Measurements from ENCODE around the gene ATP7B.

Gene ATP7B

GRCh38 chr13:51950722-51951121, 60.5 kb downstream of the ATP7B start:
- DNase-seq (ENCODE audit: low spot score) = no peak

- no peak for DNase-seq (ENCODE audit: low spot score)
Observed at GRCh38 chr13:51946163-51946669, 65.0 kb downstream of the ATP7B start.

DNA sequence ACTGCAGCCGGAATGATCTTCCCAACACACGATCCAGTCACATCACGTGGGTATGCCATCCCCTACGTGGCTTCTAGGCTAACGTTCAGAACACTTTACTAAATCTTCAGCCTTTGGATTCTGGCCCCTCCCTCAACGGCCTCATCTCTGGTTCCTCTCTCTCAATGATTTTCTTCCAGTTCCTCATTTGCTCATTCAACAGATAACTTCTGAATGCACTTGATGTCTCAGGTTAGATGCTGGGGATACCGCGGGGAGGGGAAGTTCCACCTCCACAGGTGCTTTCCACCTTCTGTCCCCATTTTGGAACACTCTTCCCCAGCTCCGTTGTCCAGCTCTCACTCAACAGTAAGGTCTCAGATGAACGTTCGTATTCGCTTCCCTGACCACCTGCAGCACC, 66.1 kb downstream of the ATP7B start:
- DNase-seq (ENCODE audit: low spot score) = no peak

- no peak for DNase-seq (ENCODE audit: low spot score)
Observed at GRCh38 chr13:51944428-51944827, 66.8 kb downstream of the ATP7B start.

DNA sequence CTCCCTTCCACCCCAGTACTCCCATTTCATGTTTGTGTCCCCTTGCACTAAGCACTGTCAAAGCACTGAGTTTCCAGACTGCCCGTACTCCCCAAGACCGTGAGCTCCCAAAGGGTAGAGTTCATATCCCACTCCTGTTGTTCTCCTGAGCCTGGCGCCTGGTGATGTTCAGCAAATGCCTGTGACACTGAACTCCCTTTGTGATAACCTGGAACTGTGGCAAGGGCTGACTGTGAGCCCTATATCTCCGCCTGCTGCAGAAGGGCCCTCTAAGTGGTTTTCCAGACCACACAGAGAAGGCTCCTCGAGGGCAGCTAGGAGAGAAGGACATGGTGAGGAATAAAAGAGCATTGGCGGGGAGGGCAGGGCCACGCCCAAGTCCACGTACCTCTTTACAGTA, 67.5 kb downstream of the ATP7B start:
- DNase-seq (ENCODE audit: low spot score) = no peak

- DNase-seq (ENCODE audit: low spot score) = no peak
Observed at GRCh38 chr13:51942189-51942588, 69.1 kb downstream of the ATP7B start.

- DNase-seq (ENCODE audit: low spot score) = peak; percentile 70
Observed at GRCh38 chr13:51938454-51938853, 72.8 kb downstream of the ATP7B start.

DNA sequence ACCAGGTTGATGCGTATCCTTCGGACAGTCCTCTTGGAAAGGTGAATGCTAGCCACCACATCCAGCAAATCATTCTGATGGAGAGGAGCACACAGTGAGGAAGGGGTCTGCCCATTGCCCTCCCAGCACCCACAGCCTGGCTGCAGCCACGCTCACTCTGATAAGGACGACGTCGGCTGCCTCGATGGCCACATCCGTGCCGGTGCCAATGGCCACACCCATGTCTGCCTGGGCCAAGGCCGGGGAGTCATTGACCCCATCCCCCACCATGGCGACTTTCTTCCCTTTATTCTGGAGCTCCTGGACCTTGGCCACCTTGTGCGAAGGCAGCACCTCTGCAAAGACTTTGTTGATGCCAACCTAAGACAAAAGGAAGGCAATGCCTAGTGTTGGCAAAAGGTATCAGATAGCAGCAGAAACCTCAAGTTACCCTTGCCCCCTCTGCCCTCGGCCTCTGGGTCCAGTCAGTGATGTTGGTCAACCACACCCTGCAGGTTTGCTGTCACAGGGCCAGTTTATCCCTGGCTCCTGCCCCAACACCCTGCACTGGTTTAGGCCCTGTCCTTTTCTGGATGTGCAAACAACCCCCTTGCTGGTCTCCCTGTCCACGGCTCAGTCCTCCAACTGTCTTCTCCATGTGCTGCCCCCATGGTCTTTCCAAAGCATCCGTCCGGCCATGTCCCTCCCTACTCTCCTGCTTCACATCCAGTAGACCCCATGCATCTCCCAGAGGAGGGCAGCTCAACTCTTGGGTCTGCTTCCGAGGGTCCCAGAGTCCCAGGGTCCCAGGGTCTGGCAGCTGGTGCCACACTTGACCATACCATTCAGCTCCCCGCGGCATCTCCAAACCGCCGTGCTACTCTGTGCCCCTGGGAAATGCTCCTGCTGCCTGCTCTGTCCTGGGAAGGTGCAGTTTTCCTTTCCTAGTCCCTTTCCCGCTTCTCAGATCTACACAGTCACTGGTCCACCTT, 73.6 kb downstream of the ATP7B start:
- no peak for DNase-seq (ENCODE audit: low spot score)

DNA sequence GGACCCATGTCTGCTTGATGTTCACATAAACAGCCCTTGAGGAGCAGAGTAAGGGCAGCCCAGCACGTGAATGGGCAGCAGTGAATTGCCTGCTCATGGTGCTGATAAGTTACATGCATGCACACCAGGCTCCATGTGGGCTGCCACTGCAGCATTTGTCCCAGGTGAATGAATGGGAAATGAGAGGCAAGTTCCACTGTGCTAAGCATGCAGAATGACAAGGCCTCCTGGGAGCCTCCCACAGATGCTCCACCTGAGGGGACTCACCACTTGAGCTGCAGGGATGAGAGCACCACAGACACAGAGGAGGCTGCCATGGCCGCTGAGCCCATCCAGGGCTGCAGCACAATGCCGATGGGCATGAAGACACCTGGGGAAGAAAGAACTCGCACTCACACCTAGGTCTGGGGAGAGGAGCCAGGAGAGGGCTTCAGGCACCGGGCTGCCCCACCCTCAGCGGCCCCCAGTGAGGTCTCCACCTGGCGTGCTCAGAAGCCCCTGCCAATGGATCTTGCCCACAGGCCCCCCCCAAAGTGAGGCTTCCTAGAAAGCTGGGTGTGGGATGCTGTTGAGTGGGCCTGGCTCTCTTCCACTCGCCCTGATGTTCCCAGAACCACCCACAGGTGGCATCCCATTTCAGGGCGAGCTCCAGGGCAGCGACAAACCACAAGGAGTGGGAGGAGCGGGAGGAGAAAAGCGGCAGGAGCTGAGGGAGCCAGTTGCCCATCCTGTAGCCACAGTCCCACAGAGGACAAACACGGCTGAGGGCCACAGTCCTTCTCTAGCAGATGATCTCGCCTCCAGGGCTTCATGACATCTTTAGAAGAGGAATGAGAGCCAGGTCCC, 75.7 kb downstream of the ATP7B start:
- DNase-seq (ENCODE audit: low spot score) = peak; percentile 45

GRCh38 chr13:51934461-51935087, 76.7 kb downstream of the ATP7B start:
- DNase-seq (ENCODE audit: low spot score) = no peak

DNA sequence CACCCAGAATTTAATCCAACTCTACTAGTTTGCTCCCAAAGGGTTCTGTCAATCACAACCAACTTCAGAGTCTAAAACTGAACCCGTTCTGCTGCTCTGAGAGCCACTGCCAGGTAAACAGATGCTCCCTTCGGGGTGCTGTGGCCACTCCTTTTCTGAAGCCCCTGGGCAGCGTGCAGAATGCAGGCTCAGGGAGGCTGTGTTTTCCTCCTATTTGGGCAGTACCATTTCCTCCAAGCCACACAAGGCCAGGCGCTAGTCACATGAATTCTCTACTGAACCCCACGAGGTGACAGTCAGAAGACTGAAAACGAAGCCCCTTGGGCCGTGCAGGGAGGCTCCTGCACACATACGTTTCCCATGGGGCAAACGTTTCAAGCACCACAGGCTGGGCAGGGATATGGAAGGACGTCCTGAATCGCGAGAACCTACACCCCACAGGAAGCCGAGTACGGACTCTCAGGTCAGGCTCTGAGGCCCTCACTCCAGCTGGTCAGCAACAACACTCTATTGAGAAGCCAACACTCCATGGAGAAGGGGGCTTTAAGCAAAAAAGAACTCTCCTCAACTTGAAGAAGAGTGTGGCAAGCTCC, 77.7 kb downstream of the ATP7B start:
- no peak for DNase-seq (ENCODE audit: low spot score)

DNA sequence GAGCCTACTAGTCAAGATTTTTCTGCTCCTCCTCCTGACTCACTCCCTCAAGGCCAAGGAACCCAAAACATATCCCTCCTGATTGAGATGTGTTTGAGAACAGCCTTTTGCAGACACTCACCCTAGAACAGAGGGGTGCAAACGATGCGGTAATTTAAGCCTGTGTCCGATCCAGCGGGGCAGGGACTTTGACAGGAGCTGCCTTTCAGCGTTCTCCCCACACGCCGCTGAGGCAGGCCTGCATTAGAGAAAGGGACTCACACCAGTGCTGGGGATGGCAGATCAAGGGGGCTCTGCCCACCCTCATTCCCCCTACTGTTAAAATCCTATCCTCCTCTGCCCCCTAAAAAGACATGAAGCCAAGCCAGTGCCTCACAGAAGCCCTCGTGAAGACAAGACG, 79.0 kb downstream of the ATP7B start:
- DNase-seq (ENCODE audit: low spot score) = no peak

GRCh38 chr13:51931606-51932005, 79.6 kb downstream of the ATP7B start:
- no peak for DNase-seq (ENCODE audit: low spot score)

- no peak for DNase-seq (ENCODE audit: low spot score)
Observed at GRCh38 chr13:51929699-51930098, 81.6 kb downstream of the ATP7B start.

- DNase-seq (ENCODE audit: low spot score) = no peak
Observed at GRCh38 chr13:51928231-51928630, 83.0 kb downstream of the ATP7B start.

- no peak for DNase-seq (ENCODE audit: low spot score)
Observed at GRCh38 chr13:51927129-51927528, 84.1 kb downstream of the ATP7B start.

- DNase-seq (ENCODE audit: low spot score) = no peak
Observed at GRCh38 chr13:51926528-51926885, 84.7 kb downstream of the ATP7B start.

GRCh38 chr13:51925865-51926527, 85.3 kb downstream of the ATP7B start:
- DNase-seq (ENCODE audit: low spot score) = no peak

DNA sequence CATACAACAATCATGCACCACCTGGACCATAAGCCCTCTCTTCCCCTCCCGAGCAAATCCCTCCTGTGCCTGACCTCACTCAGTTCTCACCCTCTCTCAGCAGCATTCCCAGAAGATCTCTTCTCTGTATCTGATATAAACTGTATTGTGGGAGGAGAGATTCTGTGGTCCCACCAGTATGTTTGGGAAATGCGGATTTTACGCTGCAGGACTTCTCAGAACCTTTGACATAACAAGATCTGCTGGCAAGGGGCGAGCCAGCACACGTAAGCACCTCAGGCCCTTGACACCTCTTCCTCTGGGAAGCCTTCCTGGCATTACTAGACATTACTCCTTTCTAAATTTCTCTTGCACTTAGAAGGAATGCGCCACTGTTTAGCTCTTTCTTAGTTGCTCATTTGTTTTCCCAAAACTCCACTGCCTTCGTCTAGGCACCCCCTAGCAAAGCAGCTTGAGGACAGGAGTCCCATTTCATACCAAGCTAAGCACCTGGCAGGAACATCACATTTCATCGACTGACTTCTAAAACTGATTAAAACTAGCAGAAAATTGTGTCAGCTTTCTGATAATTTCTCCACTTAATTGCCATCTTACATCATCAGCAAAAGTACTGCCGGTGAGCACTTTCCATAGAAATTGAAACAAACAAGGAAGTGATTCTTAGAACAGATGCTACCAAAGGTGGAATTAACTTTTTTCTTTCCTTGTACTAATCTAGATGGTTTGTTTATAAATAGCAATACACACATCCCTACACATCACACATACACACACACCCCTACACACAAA, 86.3 kb downstream of the ATP7B start:
- no peak for DNase-seq (ENCODE audit: low spot score)

GRCh38 chr13:51923983-51924539, 87.2 kb downstream of the ATP7B start:
- DNase-seq (ENCODE audit: low spot score) = peak; percentile 44

Measured in hematopoietic multipotent progenitor cell treated with erythropoietin and hydrocortisone succinate and interleukin-3 and kit ligand, for 15 days (in vitro differentiated cells).